Retinal pigment epithelial cell (primary cell): ENCODE data around the gene DHX57.

ENCODE experiments used
- DNase-seq: peaks from one replicate; pipeline ENCODE4 v3.0.0-alpha.2; 2010; ENCODE audit warnings: low read depth
- H3K4me3 ChIP-seq: 2 replicates; pipeline ENCODE4 v1.5.1; 2011; ENCODE audit warnings: mild to moderate bottlenecking, low read length, control low read depth, moderate library complexity
- TF ChIP-seq, protein P1 (sequence below): conservative IDR thresholded peaks from 2 replicates; pipeline ENCODE4 v1.5.1; 2011; ENCODE audit warnings: low read depth, low read length, control low read depth, inconsistent platforms

Gene DHX57, protein sequence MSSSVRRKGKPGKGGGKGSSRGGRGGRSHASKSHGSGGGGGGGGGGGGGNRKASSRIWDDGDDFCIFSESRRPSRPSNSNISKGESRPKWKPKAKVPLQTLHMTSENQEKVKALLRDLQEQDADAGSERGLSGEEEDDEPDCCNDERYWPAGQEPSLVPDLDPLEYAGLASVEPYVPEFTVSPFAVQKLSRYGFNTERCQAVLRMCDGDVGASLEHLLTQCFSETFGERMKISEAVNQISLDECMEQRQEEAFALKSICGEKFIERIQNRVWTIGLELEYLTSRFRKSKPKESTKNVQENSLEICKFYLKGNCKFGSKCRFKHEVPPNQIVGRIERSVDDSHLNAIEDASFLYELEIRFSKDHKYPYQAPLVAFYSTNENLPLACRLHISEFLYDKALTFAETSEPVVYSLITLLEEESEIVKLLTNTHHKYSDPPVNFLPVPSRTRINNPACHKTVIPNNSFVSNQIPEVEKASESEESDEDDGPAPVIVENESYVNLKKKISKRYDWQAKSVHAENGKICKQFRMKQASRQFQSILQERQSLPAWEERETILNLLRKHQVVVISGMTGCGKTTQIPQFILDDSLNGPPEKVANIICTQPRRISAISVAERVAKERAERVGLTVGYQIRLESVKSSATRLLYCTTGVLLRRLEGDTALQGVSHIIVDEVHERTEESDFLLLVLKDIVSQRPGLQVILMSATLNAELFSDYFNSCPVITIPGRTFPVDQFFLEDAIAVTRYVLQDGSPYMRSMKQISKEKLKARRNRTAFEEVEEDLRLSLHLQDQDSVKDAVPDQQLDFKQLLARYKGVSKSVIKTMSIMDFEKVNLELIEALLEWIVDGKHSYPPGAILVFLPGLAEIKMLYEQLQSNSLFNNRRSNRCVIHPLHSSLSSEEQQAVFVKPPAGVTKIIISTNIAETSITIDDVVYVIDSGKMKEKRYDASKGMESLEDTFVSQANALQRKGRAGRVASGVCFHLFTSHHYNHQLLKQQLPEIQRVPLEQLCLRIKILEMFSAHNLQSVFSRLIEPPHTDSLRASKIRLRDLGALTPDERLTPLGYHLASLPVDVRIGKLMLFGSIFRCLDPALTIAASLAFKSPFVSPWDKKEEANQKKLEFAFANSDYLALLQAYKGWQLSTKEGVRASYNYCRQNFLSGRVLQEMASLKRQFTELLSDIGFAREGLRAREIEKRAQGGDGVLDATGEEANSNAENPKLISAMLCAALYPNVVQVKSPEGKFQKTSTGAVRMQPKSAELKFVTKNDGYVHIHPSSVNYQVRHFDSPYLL (N-terminal part only)

DNA sequence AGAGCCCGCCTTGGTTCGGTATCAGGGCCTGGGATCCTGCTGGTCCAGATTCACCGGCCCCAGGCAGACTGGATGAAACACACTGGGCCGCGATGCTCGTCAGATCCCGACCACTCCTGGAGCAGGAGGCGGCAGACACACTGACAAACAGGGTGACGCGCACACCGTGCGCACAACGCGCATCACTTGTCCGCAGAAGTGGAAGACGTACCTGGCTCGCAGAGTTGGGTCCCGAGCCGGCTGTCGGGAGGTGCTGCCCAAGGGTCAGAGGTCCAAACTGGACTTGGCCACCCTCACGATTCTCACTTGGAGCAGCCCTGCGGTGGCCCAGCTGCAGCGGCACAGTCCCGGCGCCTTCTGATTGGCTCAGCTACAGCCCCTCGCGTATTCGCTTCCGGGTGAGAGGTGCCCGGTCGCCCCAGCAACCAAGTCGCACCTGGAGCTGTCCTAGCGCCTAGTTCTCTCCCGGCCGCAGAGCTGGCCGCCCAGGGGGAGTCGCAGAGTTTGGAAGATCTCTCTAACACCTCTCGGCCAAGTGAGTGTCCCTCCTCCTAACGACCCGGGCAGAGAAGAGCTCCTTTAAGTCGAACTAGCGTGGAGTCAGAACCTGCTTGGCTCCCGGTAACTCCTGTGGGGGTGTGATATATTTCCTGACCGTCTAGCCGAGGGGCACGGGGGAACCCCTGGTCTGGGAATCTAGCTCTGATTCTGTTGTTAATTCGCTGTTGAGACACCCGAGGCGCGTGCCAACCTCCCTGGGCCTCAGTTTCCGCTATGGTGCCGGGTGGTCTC lies at the start of gene DHX57, which contains the start of gene MORN2:
DHX57 (minus strand) TSS at position 359 of the 792 bp plus-strand sequence. CDS start 7,529 bp downstream, outside the sequence.
MORN2 (plus strand) TSS at position 401 of the 792 bp plus-strand sequence.
- TF ChIP-seq, protein P1, sequence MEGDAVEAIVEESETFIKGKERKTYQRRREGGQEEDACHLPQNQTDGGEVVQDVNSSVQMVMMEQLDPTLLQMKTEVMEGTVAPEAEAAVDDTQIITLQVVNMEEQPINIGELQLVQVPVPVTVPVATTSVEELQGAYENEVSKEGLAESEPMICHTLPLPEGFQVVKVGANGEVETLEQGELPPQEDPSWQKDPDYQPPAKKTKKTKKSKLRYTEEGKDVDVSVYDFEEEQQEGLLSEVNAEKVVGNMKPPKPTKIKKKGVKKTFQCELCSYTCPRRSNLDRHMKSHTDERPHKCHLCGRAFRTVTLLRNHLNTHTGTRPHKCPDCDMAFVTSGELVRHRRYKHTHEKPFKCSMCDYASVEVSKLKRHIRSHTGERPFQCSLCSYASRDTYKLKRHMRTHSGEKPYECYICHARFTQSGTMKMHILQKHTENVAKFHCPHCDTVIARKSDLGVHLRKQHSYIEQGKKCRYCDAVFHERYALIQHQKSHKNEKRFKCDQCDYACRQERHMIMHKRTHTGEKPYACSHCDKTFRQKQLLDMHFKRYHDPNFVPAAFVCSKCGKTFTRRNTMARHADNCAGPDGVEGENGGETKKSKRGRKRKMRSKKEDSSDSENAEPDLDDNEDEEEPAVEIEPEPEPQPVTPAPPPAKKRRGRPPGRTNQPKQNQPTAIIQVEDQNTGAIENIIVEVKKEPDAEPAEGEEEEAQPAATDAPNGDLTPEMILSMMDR, result no peak
- H3K4me3 ChIP-seq, result peak within 1 kb of the TSS; percentile 98
- peak; percentile 43 for DNase-seq

DNA sequence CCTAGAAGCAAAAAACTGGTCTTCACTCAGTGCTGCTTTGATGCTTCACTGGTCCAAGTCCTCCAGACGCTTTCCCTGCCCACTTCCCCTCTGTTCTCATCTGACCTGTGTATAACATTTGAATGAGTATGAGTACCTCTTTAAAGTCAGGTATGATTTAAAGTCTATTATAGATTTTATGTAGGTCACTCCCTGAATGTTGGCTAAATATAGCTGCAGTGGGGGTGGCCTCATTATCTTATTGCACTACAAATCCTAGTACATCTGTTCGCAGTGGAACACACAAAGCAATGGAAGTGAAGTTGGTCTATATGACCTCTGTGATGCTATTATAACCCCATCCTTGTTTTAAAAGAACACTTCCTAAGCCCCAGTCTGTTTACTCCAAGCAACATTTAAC lies 47.2 kb upstream of the DHX57 start:
- TF ChIP-seq, protein P1, result no peak
- no peak overlapping the region for H3K4me3 ChIP-seq
- no peak for DNase-seq

DNA sequence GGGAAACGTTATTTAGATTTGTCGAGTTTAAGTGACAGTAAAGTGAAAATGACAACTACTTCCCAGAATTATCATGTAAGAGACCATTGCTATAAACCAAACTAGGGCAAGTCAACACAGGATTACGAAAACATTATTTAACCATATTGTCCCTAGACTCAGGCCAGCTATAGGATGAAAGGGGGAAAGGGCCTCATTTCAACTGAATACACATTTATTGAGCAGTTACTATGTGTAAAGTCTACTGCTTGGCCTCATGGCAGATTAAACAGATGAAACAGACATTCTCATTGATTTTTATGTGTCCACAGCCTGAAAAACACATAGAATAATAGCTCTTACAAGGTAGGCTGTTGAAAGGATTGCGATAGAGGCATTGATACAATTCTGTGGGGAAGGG lies 46.7 kb upstream of the DHX57 start:
- no peak for DNase-seq
- H3K4me3 ChIP-seq, result no peak overlapping the region
- TF ChIP-seq, protein P1, result no peak

DNA sequence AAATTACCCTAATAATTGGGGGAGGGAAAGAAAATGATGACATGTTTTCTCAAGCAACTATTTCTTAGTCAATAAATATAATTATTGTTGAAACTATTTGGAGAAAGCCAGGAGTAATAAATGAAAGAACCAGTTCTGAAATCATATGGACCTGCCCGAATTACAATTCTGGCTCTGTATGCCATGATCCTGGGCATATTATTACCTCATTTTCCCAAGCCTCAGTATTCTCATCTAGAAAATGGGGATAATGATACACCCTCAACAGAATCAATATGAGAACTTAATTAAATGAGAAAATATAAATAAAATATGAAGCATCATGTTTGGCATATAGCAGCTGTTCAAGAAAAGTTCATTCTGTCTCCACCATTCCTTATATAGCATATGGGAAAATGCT lies 36.9 kb upstream of the DHX57 start:
- DNase-seq, result no peak
- H3K4me3 ChIP-seq, result no peak overlapping the region
- TF ChIP-seq, protein P1, result no peak

DNA sequence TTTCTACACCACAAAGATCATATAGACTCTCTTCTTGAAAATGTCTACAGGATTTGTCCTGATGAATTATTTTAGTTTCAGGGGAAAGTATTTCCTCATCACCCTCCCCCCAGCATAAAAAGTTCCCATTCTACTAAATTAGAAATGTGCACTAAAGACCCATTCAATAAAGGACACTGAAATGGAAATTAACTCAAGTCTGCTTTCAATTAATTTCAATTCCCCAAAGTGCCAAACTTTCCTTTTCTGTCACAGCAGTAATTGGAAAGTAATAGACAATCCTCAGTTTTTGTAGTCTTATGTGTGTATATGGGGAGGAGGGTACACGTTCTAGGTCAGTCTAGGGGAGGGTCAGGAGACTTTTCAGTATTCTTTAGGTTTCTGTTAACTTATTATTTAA lies 35.5 kb upstream of the DHX57 start:
- no peak for DNase-seq
- H3K4me3 ChIP-seq, result no peak overlapping the region
- TF ChIP-seq, protein P1, result no peak

DNA sequence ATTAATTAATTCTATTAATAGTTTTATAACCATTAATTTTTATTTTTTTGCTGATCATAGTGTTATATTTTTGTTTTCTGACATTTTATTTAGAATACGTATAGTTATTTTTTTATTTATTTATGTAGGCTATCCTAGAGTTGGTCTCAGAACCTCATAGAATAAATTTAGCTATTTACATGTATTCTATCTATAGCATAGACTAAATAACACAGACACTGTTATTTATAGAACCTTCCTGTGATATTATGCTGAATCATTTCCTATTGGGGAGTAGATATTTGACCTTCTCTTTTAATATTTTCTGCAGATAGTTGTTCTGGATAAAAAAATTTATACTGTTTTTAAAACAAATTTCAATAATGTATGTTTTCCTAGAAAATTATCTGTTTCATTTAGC lies 34.1 kb upstream of the DHX57 start:
- DNase-seq, result no peak
- no peak overlapping the region for H3K4me3 ChIP-seq
- TF ChIP-seq, protein P1, result no peak
